IMR-90 (cell line): ENCODE measurements around the gene ERBB4. TPM values are rescaled to one million over a fixed set of nuclear protein-coding genes. Genes with fewer than 3 reads are reported as not detected.
A peak's percentile ranks its signal among the peaks of the same experiment; 100 is the strongest.

Source experiments
- ATAC-seq: fragments of 200-7000 bp; cut with Tn5 transposase; 2 replicates; pipeline ENCODE4 v1.9.1; 2020; ENCODE audit warnings: low read depth, mild to moderate bottlenecking, moderate library complexity
- BruUV-seq: library from RNA; stranded (reverse); fragments of 400-500 nt; replicated peaks from 2 replicates; lab custom pipeline; 2021; lab: Mats Ljungman, UMichigan
- CTCF ChIA-PET: fragments of 300-600 bp; formaldehyde crosslinking; extraction: SDS; loops from one replicate; lab custom pipeline; 2021; ENCODE audit warnings: antibody characterized with exemption; lab: Yijun Ruan, JAX
- POLR2A ChIA-PET: fragments of 300-600 bp; sonication (Branson Sonifier 250); formaldehyde crosslinking; loops from one replicate; lab custom pipeline; 2022; ENCODE audit warnings: antibody characterized with exemption; ENCODE audit not compliant: unreplicated experiment; lab: Charles Lee
- DNase-seq: peaks from one replicate; pipeline ENCODE4 v3.0.0; 2013
- H2AFZ ChIP-seq: replicated peaks from 2 replicates; pipeline ENCODE3; 2013; ENCODE audit warnings: low read length, mild to moderate bottlenecking; ENCODE audit not compliant: poor library complexity
- H2AK5ac ChIP-seq: 2 replicates; pipeline ENCODE4 v1.6.1; 2013; ENCODE audit warnings: low read depth, low read length, inconsistent platforms
- H2AK9ac ChIP-seq: replicated peaks from 2 replicates; pipeline ENCODE3; 2013; ENCODE audit warnings: mild to moderate bottlenecking, low read depth, low read length, moderate library complexity; ENCODE audit not compliant: poor library complexity
- H2BK120ac ChIP-seq: 2 replicates; pipeline ENCODE4 v1.6.1; 2013; ENCODE audit warnings: low read depth, low read length, inconsistent platforms
- H2BK15ac ChIP-seq: 3 replicates; pipeline ENCODE4 v1.6.1; 2013; ENCODE audit warnings: low read depth, low read length, inconsistent platforms
- H2BK20ac ChIP-seq: 2 replicates; pipeline ENCODE4 v1.6.1; 2013; ENCODE audit warnings: low read depth, mild to moderate bottlenecking, inconsistent platforms, low read length, moderate library complexity
- H2BK5ac ChIP-seq: 2 replicates; pipeline ENCODE4 v1.6.1; 2013; ENCODE audit warnings: mild to moderate bottlenecking, low read depth, low read length, inconsistent platforms; ENCODE audit not compliant: poor library complexity, severe bottlenecking
- H3K14ac ChIP-seq: replicated peaks from 2 replicates; pipeline ENCODE4 v1.6.1; 2013; ENCODE audit warnings: low read depth, low read length, inconsistent platforms
- H3K18ac ChIP-seq: 2 replicates; pipeline ENCODE4 v1.6.1; 2013; ENCODE audit warnings: low read depth, low read length, control low read depth
- H3K23ac ChIP-seq: 2 replicates; pipeline ENCODE4 v1.6.1; 2013; ENCODE audit warnings: low read depth, low read length, inconsistent platforms
- H3K27ac ChIP-seq: 2 replicates; pipeline ENCODE4 v1.5.1; 2013; ENCODE audit warnings: mild to moderate bottlenecking, control low read depth, low read length; ENCODE audit not compliant: insufficient read depth
- H3K27me3 ChIP-seq: 2 replicates; pipeline ENCODE4 v1.6.1; 2013; ENCODE audit warnings: low read length; ENCODE audit not compliant: control insufficient read depth, insufficient read depth
- H3K36me3 ChIP-seq: 2 replicates; pipeline ENCODE4 v1.6.1; 2013; ENCODE audit warnings: low read length, mixed read lengths; ENCODE audit not compliant: control insufficient read depth, insufficient read depth
- H3K4ac ChIP-seq: 2 replicates; pipeline ENCODE4 v1.6.1; 2013; ENCODE audit warnings: low read depth, low read length, inconsistent platforms
- H3K4me1 ChIP-seq: 2 replicates; pipeline ENCODE4 v1.6.1; 2013; ENCODE audit warnings: low read length, mixed read lengths; ENCODE audit not compliant: control insufficient read depth, insufficient read depth
- H3K4me2 ChIP-seq: 2 replicates; pipeline ENCODE4 v1.6.1; 2013; ENCODE audit warnings: low read depth, mild to moderate bottlenecking, control low read depth, low read length, moderate library complexity
- H3K4me3 ChIP-seq: 2 replicates; pipeline ENCODE4 v1.5.1; 2013; ENCODE audit warnings: low read depth, mild to moderate bottlenecking, control low read depth, low read length, moderate library complexity; ENCODE audit not compliant: insufficient read depth
- H3K56ac ChIP-seq: 2 replicates; pipeline ENCODE4 v1.6.1; 2013; ENCODE audit warnings: low read length, inconsistent platforms; ENCODE audit not compliant: insufficient read depth; ENCODE audit errors: extremely low read depth
- H3K79me1 ChIP-seq, 2 experiments: 2 replicates each; pipeline ENCODE4 v1.6.1; 2013; ENCODE audit warnings: low read length in 2 of 2, inconsistent platforms in 1 of 2, low read depth in 1 of 2
- H3K9ac ChIP-seq: 2 replicates; pipeline ENCODE4 v1.6.1; 2013; ENCODE audit warnings: low read depth, low read length, control low read depth
- H3K9me1 ChIP-seq: 2 replicates; pipeline ENCODE4 v1.6.1; 2013; ENCODE audit warnings: low read length, inconsistent platforms; ENCODE audit not compliant: insufficient read depth
- H3K9me3 ChIP-seq: 2 replicates; pipeline ENCODE4 v1.6.1; 2013; ENCODE audit warnings: low read length; ENCODE audit not compliant: control insufficient read depth, insufficient read depth
- H4K20me1 ChIP-seq: 2 replicates; pipeline ENCODE4 v1.6.1; 2013; ENCODE audit warnings: low read length, inconsistent platforms; ENCODE audit not compliant: insufficient read depth
- H4K5ac ChIP-seq: 2 replicates; pipeline ENCODE4 v1.6.1; 2013; ENCODE audit warnings: mild to moderate bottlenecking, low read depth, low read length, control low read depth
- H4K8ac ChIP-seq, 2 experiments: 2 replicates each; pipeline ENCODE4 v1.6.1; 2013; ENCODE audit warnings: low read depth in 2 of 2, low read length in 2 of 2, control low read depth in 1 of 2, inconsistent platforms in 1 of 2
- H4K91ac ChIP-seq: 2 replicates; pipeline ENCODE4 v1.6.1; 2013; ENCODE audit warnings: low read depth, low read length, inconsistent platforms; ENCODE audit not compliant: insufficient read depth
- BHLHE40 ChIP-seq: fragments of 150-350 bp; IDR thresholded peaks from 2 replicates; pipeline ENCODE4 v1.6.1; 2016; ENCODE audit warnings: mild to moderate bottlenecking, low read depth, low read length
- CHD1 ChIP-seq: IDR thresholded peaks from 2 replicates; pipeline ENCODE4 v1.6.1; 2012; ENCODE audit warnings: low read depth, low read length, improper control_type of control experiment
- FOS ChIP-seq: fragments of 150-350 bp; IDR thresholded peaks from 2 replicates; pipeline ENCODE4 v1.6.1; 2016; ENCODE audit warnings: low read depth, low read length
- MAFK ChIP-seq: IDR thresholded peaks from 2 replicates; pipeline ENCODE4 v1.6.1; 2012; ENCODE audit warnings: low read depth, low read length, improper control_type of control experiment
- NFE2L2 ChIP-seq: fragments of 150-350 bp; IDR thresholded peaks from 2 replicates; pipeline ENCODE4 v1.6.1; 2016; ENCODE audit warnings: low read depth, mild to moderate bottlenecking, low read length
- POLR2A ChIP-seq: IDR thresholded peaks from 2 replicates; pipeline ENCODE4 v1.6.1; 2012; ENCODE audit warnings: mild to moderate bottlenecking, low read depth, low read length
- SMC3 ChIP-seq: fragments of 150-350 bp; IDR thresholded peaks from 2 replicates; pipeline ENCODE4 v1.6.1; 2016; ENCODE audit warnings: low read depth, mild to moderate bottlenecking, antibody characterized with exemption, low read length, moderate library complexity
- WGBS, 2 experiments: methylation state at CpG; one replicate each; pipeline versions ENCODE4 v1.1.5 to v1.1.7; 2013; ENCODE audit warnings: missing lambda C conversion rate in 2 of 2; ENCODE audit not compliant: insufficient read length in 1 of 2; ENCODE audit errors: extremely low coverage in 2 of 2; 5-methylcytosine and 5-hydroxymethylcytosine counted together
- dilution Hi-C: fragments of 300-500 bp; cut with HindIII; formaldehyde crosslinking; loops from one replicate; pipeline ENCODE4 v1.14.3; 2018; ENCODE audit warnings: low sequenced_read_pairs; ENCODE audit not compliant: unreplicated experiment
- in situ Hi-C: fragments of 300-500 bp; cut with MboI; formaldehyde crosslinking; loops from 3 replicates; pipeline ENCODE4 v1.14.3; 2019; ENCODE audit warnings: low sequenced_read_pairs, inconsistent platforms, mixed read lengths
- intact Hi-C: fragments of 100-400 bp; cut with micrococcal nuclease; formaldehyde crosslinking; loops from 2 replicates; pipeline ENCODE4 v1.10.0; 2022
- polyA plus RNA-seq, 3 experiments: library from polyadenylated mRNA; depleted of rRNA; stranded (reverse); fragments of >200 nt; gene quantifications; 2 replicates each; pipeline ENCODE4 v1.2.3, GENCODE V29; 2012; ENCODE audit warnings: low replicate concordance in 1 of 3
- total RNA-seq: library from RNA; depleted of rRNA; stranded (reverse); fragments of >200 nt; gene quantifications from 2 replicates; pipeline ENCODE4 v1.2.3, GENCODE V29; 2012

ERBB4 gene
- total and polyA plus RNA-seq, 2 of the 4 experiments (the other 2 are of a cell fraction): not detected

- no peak for ATAC-seq
These were observed 309.8 kb downstream of the ERBB4 start for GRCh38 chr2:212228743-212229171.

More at GRCh38 chr2:212228743-212229171, 309.8 kb downstream of the ERBB4 start:
- Histone ChIP-seq H3K27ac (no peak overlapping the region), H3K4me3 (no peak overlapping the region), H3K27me3 (no peaks in the 10 kb centered on the region), H3K4me2 (no peak overlapping the region; the same call in 1 of the 2 replicates), H2BK20ac (no peak overlapping the region), H4K5ac (no peak overlapping the region), H2AK9ac (no peak overlapping the region), H3K36me3 (no peaks in the 10 kb centered on the region), H3K79me1 (no peaks in the 10 kb centered on the region), H3K56ac (no peak overlapping the region), H3K14ac (no peak overlapping the region), H2BK15ac (no peak overlapping the region), H2BK5ac (no peak overlapping the region), H4K91ac (no peak overlapping the region), H3K23ac (no peak overlapping the region), H2BK120ac (no peak overlapping the region), H4K8ac (no peak overlapping the region), H2AK5ac (no peak overlapping the region), H4K20me1 (no peaks in the 10 kb centered on the region), H3K9me3 (no peaks in the 10 kb centered on the region), H3K9ac (no peak overlapping the region), H2AFZ (no peak overlapping the region), H3K18ac (no peak overlapping the region), H3K4ac (no peak overlapping the region), H3K9me1 (no peaks in the 10 kb centered on the region), H3K4me1 (no peaks in the 10 kb centered on the region; the same call in 1 of the 2 replicates)
- intact Hi-C loops: no loop called here
- ChIA-PET CTCF (no interaction called here), POLR2A (no interaction called here)
- in situ Hi-C loops: no loop called here
- dilution Hi-C loops: no loop called here
- TF ChIP-seq FOS (no peak), SMC3 (no peak), POLR2A (no peak), MAFK (no peak), CHD1 (no peak), NFE2L2 (no peak), BHLHE40 (no peak)
- WGBS, 2 experiments: 0% methylated on average over 1 of the region's 2 CpGs; no CpG with 5 or more reads in 1 of the 2 experiments
- DNase-seq: peak; percentile 0
- no TSS peak for BruUV-seq
